Activated T-helper 9 cell treated with anti-CD3 and anti-CD28 coated beads, Interleukin-2, amount 50 U/mL, for 16 hours (primary cell): ENCODE results near the gene TAS2R1.

ENCODE experiments used
- DNase-seq: peaks from one replicate; pipeline ENCODE4 v3.0.0-alpha.2; 2020; ENCODE audit warnings: low read depth

TAS2R1 gene

DNA sequence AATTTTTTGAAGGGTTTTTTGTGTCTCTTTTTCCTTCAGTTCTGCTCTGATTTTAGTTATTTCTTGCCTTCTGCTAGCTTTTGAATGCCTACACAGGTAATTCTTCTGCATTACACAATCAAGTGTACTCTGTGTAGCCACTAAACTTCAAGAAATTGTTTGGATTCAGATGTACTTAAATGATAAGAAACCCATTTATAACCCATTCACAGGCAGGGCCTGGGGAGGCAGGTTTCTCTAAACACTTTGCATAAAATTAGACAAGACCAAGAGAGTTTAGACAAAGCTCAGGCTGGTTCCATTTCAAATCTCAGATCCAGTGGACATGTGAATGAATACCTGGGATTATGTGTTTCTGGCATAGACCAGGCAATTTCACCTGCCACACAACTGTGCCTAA, 43.0 kb downstream of the TAS2R1 start:
- no peak for DNase-seq

DNA sequence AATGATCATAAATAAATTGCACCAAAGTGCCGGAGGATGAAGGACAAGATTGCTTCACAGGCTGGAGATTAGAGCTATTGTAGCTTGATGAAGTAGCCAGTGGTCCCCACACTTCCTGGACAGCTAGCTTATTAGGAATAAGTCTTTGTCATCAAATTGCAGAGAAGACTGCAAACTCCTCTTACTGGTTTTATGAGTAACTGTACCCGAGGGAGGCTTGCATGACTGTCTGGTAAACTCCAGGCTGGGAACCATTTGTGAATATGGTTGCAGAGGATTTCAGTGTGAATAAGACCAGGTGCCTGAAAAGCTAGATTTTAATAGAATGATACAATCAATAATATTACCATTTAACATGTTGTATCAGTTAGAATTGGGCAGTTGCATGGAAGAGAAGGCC, 47.7 kb downstream of the TAS2R1 start:
- DNase-seq, result no peak
